WERI-Rb-1 (cell line): ENCODE results near the gene GATA3.

ENCODE experiments used
- DNase-seq: peaks from one replicate; pipeline ENCODE4 v3.0.0-alpha.2; 2020
- H3K27ac ChIP-seq: fragments of 250-450 bp; sonication (Bioruptor Pico); 2 replicates; pipeline ENCODE4 v1.5.1; 2020; ENCODE audit warnings: mild to moderate bottlenecking, moderate library complexity
- H3K27me3 ChIP-seq: fragments of 250-450 bp; sonication (Bioruptor Pico); 2 replicates; pipeline ENCODE4 v1.5.1; 2021; ENCODE audit warnings: mild to moderate bottlenecking, low read depth, moderate library complexity; ENCODE audit not compliant: insufficient read depth, severe bottlenecking
- H3K36me3 ChIP-seq: fragments of 250-450 bp; sonication (Bioruptor Pico); 2 replicates; pipeline ENCODE4 v1.5.1; 2020; ENCODE audit warnings: mild to moderate bottlenecking, moderate library complexity
- H3K4me3 ChIP-seq: 2 replicates; pipeline ENCODE4 v1.5.1; 2011; ENCODE audit warnings: low read depth, mild to moderate bottlenecking, control low read depth, low read length
- H3K9me3 ChIP-seq: fragments of 250-450 bp; sonication (Bioruptor Pico); 2 replicates; pipeline ENCODE4 v1.5.1; 2021; ENCODE audit warnings: mild to moderate bottlenecking, moderate library complexity; ENCODE audit not compliant: severe bottlenecking
- TF ChIP-seq, protein P1 (sequence below): IDR thresholded peaks from 2 replicates; pipeline ENCODE4 v1.5.1; 2011; ENCODE audit warnings: low read depth, mild to moderate bottlenecking, control low read depth, inconsistent platforms, low read length

Gene GATA3

DNA sequence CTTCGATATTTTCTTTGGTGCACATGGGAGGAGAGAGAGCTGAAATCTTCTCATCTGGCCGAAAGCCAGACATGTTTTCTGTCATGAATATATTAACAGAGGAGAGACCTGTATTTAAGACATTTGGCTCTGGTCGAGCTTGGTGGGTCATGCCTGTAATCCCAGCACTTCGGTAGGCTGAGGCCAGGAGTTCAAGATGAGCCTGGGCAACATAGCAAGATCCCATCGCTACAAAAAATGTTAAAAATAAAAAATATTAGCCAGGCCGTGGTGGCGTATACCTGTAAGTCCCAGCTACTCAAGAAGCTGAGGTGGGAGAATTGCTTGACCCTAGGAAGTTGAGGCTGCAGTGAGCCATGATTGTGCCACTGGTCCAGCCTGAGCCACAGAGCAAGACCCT, 21.9 kb upstream of the GATA3 start:
- H3K9me3 ChIP-seq: no peaks in the 10 kb centered on the region
- no peak overlapping the region for H3K4me3 ChIP-seq
- no peak overlapping the region for H3K27ac ChIP-seq
- TF ChIP-seq, protein P1, sequence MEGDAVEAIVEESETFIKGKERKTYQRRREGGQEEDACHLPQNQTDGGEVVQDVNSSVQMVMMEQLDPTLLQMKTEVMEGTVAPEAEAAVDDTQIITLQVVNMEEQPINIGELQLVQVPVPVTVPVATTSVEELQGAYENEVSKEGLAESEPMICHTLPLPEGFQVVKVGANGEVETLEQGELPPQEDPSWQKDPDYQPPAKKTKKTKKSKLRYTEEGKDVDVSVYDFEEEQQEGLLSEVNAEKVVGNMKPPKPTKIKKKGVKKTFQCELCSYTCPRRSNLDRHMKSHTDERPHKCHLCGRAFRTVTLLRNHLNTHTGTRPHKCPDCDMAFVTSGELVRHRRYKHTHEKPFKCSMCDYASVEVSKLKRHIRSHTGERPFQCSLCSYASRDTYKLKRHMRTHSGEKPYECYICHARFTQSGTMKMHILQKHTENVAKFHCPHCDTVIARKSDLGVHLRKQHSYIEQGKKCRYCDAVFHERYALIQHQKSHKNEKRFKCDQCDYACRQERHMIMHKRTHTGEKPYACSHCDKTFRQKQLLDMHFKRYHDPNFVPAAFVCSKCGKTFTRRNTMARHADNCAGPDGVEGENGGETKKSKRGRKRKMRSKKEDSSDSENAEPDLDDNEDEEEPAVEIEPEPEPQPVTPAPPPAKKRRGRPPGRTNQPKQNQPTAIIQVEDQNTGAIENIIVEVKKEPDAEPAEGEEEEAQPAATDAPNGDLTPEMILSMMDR: no peak
- peaks cover 22% of the 10 kb centered on the region for H3K27me3 ChIP-seq
- DNase-seq: no peak
- no peaks in the 10 kb centered on the region for H3K36me3 ChIP-seq

DNA sequence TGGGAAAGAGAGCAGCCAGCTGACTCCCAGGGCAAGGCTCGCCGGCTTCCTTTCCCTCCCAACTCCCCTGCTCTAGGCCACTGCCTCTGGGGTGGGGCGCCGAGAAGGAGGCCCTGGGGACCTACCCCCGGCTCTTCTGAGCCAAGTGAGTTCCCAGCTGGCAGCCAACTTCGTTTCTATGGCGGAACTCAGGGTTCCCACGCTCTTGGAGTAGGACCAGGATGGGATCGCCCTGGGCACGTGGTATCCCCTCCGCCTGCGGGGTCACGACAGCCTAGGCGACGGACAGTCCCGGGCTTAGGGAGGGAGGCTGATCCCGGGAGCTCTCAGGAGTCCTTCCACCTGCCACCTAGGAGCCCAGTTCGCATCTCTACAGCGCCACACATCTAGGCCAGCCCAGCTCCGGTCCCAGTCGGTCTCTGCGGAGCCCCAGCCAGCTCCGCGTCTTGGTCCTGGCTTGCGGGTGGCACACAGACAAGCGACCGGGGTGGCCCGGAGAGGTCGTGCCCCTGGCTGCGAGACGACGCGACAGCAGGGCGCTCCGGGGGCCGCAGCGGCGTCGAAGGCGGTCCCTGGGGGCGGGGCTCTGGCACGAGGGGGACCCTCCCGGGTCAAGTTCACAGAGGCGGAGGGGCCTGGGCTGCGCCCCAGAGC, 20.5 kb upstream of the GATA3 start:
- no peak for DNase-seq
- no peaks in the 10 kb centered on the region for H3K9me3 ChIP-seq
- H3K36me3 ChIP-seq: no peaks in the 10 kb centered on the region
- no peak overlapping the region for H3K4me3 ChIP-seq
- TF ChIP-seq, protein P1: no peak
- no peak overlapping the region for H3K27ac ChIP-seq
- peaks cover 31% of the 10 kb centered on the region for H3K27me3 ChIP-seq

DNA sequence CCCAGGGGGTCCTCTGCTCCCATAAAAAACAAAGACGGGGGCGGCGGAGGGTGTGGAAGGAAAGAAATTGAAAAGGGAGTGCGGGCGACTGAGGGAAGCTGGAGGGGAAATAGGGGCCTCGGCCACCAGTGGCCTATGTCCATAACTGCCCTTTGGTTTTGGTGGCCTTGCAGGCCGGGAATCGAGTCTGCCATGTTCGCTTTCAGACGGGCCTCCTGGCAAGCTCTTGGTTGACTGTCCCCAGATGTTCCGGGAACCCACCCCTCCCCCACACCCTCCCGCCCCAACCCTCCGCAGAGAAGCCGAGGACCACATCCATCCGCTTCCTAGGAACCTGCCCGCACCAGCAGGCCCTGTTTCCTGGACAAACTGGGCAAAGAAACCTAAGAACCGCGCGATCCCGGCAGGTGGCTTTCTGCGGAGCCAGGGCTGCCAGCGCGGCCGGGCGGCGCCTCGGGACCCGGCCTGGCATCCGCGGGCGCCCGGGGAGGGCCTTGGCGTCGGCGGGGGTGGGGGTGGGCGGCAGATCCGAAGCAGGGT, 20.0 kb upstream of the GATA3 start:
- H3K4me3 ChIP-seq: no peak overlapping the region
- no peak for DNase-seq
- no peaks in the 10 kb centered on the region for H3K9me3 ChIP-seq
- TF ChIP-seq, protein P1: no peak
- H3K36me3 ChIP-seq: no peaks in the 10 kb centered on the region
- no peak overlapping the region for H3K27ac ChIP-seq
- H3K27me3 ChIP-seq: peaks cover 32% of the 10 kb centered on the region

DNA sequence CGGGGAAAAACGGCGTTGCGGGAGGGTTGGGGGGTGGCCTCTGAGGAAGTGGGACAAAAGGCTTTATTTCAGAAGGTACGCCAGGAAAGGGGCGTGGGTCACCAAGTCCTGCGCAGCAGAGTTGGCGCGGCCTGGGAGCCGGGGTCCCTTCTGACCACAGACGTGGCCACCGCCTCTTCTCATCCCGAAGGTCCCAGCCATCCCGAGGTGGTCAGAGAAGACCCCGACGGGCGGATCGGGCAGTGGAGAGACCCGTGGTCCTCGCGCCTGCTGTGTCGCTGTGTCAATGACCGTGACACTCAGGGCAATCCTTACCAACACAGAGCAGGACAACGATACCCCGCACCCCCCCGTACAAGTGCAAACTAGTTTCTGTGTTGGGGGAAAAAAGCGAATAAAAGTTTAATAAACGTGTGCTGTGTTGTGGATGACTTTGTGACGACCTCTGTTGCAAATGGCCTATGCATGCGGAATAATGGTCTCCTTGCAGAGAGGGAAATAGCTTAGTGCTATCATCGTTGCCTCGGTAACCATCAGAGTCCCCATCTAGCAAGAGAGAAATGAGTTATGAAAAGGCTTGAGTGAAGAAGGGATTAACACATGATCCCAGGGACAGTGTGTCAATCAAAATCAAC, 19.4 kb upstream of the GATA3 start:
- TF ChIP-seq, protein P1: no peak
- no peaks in the 10 kb centered on the region for H3K36me3 ChIP-seq
- H3K9me3 ChIP-seq: no peaks in the 10 kb centered on the region
- peaks cover 37% of the 10 kb centered on the region for H3K27me3 ChIP-seq
- H3K4me3 ChIP-seq: no peak overlapping the region
- H3K27ac ChIP-seq: no peak overlapping the region
- DNase-seq: no peak

DNA sequence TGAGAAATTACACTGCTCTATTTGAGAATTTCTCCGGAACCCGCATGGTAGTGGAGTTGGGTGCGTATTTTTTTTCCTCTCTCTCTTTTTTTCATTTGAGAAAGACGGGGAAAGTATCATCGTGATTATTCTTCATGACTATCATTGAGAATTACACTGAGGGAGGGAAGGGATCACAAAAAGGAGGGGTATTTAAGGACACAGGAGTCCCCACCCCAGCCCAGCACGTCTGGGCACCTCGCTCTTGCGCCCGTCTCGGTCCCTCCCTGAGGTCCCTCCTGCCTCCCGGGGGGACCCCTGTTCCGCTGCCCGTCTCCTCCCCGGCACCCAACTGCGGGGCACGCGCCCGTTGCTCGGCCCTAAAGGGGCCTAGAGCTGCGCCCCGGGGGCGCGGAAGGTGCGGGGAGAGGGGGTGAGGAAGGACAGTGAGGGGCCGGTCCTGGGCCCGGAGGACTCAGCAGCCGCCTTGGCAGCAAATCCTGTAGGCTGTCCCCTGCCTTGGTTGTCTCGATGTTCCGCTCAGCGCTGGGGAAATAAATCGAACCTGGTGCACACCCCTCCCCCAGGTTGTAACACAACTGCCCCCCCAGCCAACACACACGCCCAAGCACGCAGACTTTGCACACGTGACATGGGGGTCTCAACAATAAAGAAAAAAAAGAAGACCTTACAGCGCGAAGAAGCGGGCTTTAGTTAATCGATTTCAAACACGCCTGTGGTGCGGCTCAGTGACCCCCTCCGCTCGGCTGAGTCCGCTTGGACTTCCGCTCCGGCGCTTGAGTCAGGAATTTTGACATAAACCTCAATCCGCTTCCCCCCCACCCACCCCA, 18.6 kb upstream of the GATA3 start:
- Histone ChIP-seq H3K27me3 (peaks cover 37% of the 10 kb centered on the region), H3K9me3 (no peaks in the 10 kb centered on the region), H3K27ac (no peak overlapping the region), H3K36me3 (no peaks in the 10 kb centered on the region), H3K4me3 (no peak overlapping the region)
- DNase-seq: no peak
- TF ChIP-seq, protein P1: no peak
